HCT116 (cell line): ENCODE results near the gene ACTG1. TPM values are rescaled to one million over a fixed set of nuclear protein-coding genes. Genes with fewer than 3 reads are reported as not detected.
A peak's percentile ranks its signal among the peaks of the same experiment; 100 is the strongest.

Source experiments
- ATAC-seq: fragments of 200-7000 bp; cut with Tn5 transposase; 2 replicates; pipeline ENCODE4 v1.9.1; 2020; ENCODE audit warnings: mild to moderate bottlenecking, moderate library complexity
- BruUV-seq: library from RNA; stranded (reverse); fragments of 400-500 nt; replicated peaks from 2 replicates; lab custom pipeline; 2021; lab: Mats Ljungman, UMichigan
- CTCF ChIA-PET: fragments of 300-600 bp; sonication (Branson Sonifier 250); formaldehyde crosslinking; loops from one replicate; lab custom pipeline; 2021; ENCODE audit warnings: antibody characterized with exemption; lab: Charles Lee
- POLR2A ChIA-PET: fragments of 300-600, 350-600 bp; sonication (Branson Sonifier 250); formaldehyde crosslinking; loops from one replicate; lab custom pipeline; 2021; ENCODE audit warnings: antibody characterized with exemption; lab: Charles Lee
- RAD21 ChIA-PET, 2 experiments: fragments of 300-600 bp; sonication (Branson Sonifier 250); formaldehyde crosslinking; loops; one replicate each; lab custom pipeline; 2023; ENCODE audit warnings: low total read pairs in 2 of 2; ENCODE audit not compliant: uncharacterized antibody in 2 of 2, unreplicated experiment in 2 of 2, low non-redundant PET in 1 of 2; lab: Charles Lee
- DNase-seq: peaks from one replicate; pipeline ENCODE4 v3.0.0-alpha.2; 2010; ENCODE audit warnings: low read depth, low spot score
- H2AFZ ChIP-seq: fragments of 200-600 bp; shearing (Covaris generic), sonication (generic); 2 replicates; pipeline ENCODE4 v1.6.1; 2017; ENCODE audit warnings: low read depth, mixed run types, mixed read lengths, antibody characterized with exemption, low read length; ENCODE audit not compliant: poor library complexity, severe bottlenecking
- H3K27ac ChIP-seq: 2 replicates; pipeline ENCODE4 v1.5.1; 2012; ENCODE audit warnings: low read depth, low read length
- H3K27me3 ChIP-seq: fragments of 200-600 bp; sonication (generic); 2 replicates; pipeline ENCODE4 v1.6.1; 2016; ENCODE audit warnings: mixed run types, low read length, mixed read lengths; ENCODE audit not compliant: insufficient read depth
- H3K36me3 ChIP-seq, 2 experiments: fragments of 200-500 bp in 1 of 2; fragments of 200-600 bp in 1 of 2; sonication (Bioruptor generic) in 1 of 2; sonication (generic) in 1 of 2; 2 replicates each; pipeline versions ENCODE4 v1.5.1 to v1.6.1; 2014 to 2016; ENCODE audit warnings: low read length in 2 of 2, inconsistent platforms in 1 of 2, mixed read lengths in 1 of 2, mixed run types in 1 of 2; ENCODE audit not compliant: insufficient read depth in 2 of 2, control insufficient read depth in 1 of 2
- H3K4me1 ChIP-seq, 2 experiments: fragments of 200-600 bp in 1 of 2; sonication (generic) in 1 of 2; 2 replicates each; pipeline versions ENCODE4 v1.5.1 to v1.6.1; 2012 to 2017; ENCODE audit warnings: low read length in 2 of 2, inconsistent platforms in 1 of 2, mild to moderate bottlenecking in 1 of 2, mixed read lengths in 1 of 2, mixed run types in 1 of 2, moderate library complexity in 1 of 2; ENCODE audit not compliant: insufficient read depth in 2 of 2, control insufficient read depth in 1 of 2
- H3K4me2 ChIP-seq: fragments of 200-600 bp; sonication (generic); 2 replicates; pipeline ENCODE4 v1.6.1; 2017; ENCODE audit warnings: mixed run types, low read length, mixed read lengths
- H3K4me3 ChIP-seq, 2 experiments: fragments of 200-600 bp in 1 of 2; sonication (generic) in 1 of 2; replicated peaks in 1 of 2; 2 replicates each; pipeline ENCODE4 v1.5.1; 2011 to 2016; ENCODE audit warnings: low read length in 2 of 2, control low read depth in 1 of 2, low read depth in 1 of 2, mild to moderate bottlenecking in 1 of 2, mixed read lengths in 1 of 2, mixed run types in 1 of 2
- H3K79me2 ChIP-seq: fragments of 200-600 bp; sonication (generic); 2 replicates; pipeline ENCODE4 v1.6.1; 2017; ENCODE audit warnings: mild to moderate bottlenecking, mixed run types, low read length, moderate library complexity, mixed read lengths; ENCODE audit not compliant: insufficient read depth
- H3K9ac ChIP-seq: fragments of 200-600 bp; sonication (generic); 2 replicates; pipeline ENCODE4 v1.6.1; 2016; ENCODE audit warnings: low read length, mixed read lengths
- H3K9me2 ChIP-seq: fragments of 200-600 bp; sonication (generic), shearing (Covaris generic); 2 replicates; pipeline ENCODE4 v1.6.1; 2017; ENCODE audit warnings: mixed run types, mild to moderate bottlenecking, moderate library complexity; ENCODE audit not compliant: insufficient read depth
- H3K9me3 ChIP-seq, 2 experiments: fragments of 200-500 bp in 1 of 2; fragments of 200-600 bp in 1 of 2; sonication (Bioruptor generic) in 1 of 2; sonication (generic) in 1 of 2; 2 replicates each; pipeline ENCODE4 v1.6.1; 2014 to 2017; ENCODE audit warnings: low read length in 2 of 2, mixed read lengths in 2 of 2, inconsistent platforms in 1 of 2, low read depth in 1 of 2, mild to moderate bottlenecking in 1 of 2, mixed run types in 1 of 2, moderate library complexity in 1 of 2; ENCODE audit not compliant: control insufficient read depth in 1 of 2, insufficient read depth in 1 of 2
- H4K20me1 ChIP-seq: fragments of 200-600 bp; sonication (generic), shearing (Covaris generic); 2 replicates; pipeline ENCODE4 v1.6.1; 2017; ENCODE audit warnings: mixed run types, mild to moderate bottlenecking, moderate library complexity; ENCODE audit not compliant: insufficient read depth
- ATF3 ChIP-seq: IDR thresholded peaks from 2 replicates; pipeline ENCODE4 v1.6.1; 2012
- FOSL1 ChIP-seq: IDR thresholded peaks from 2 replicates; pipeline ENCODE4 v1.6.1; 2012; ENCODE audit warnings: low read depth
- JUND ChIP-seq: IDR thresholded peaks from 2 replicates; pipeline ENCODE4 v1.6.1; 2012
- MAX ChIP-seq: IDR thresholded peaks from 2 replicates; pipeline ENCODE4 v1.6.1; 2012
- POLR2AphosphoS5 ChIP-seq: IDR thresholded peaks from 2 replicates; pipeline ENCODE4 v1.6.1; 2011; ENCODE audit warnings: mild to moderate bottlenecking, low read depth, low read length, moderate library complexity
- REST ChIP-seq: IDR thresholded peaks from 2 replicates; pipeline ENCODE4 v1.6.1; 2012; ENCODE audit warnings: low read depth
- SIN3A ChIP-seq: IDR thresholded peaks from 2 replicates; pipeline ENCODE4 v1.6.1; 2012; ENCODE audit warnings: low read depth
- YY1 ChIP-seq: IDR thresholded peaks from 2 replicates; pipeline ENCODE4 v1.6.1; 2011; ENCODE audit warnings: low read length, low read depth, moderate library complexity, mild to moderate bottlenecking; ENCODE audit not compliant: insufficient replicate concordance; ENCODE audit errors: extremely low read depth
- intact Hi-C: fragments of 100-400 bp; cut with micrococcal nuclease; formaldehyde crosslinking; loops from 2 replicates; pipeline ENCODE4 v1.10.0; 2022
- total RNA-seq: library from RNA; stranded (reverse); gene quantifications from one replicate; pipeline ENCODE4 v1.2.1, GENCODE V29; 2021; ENCODE audit not compliant: unreplicated experiment

ACTG1 gene
- total RNA-seq, 1 experiment from 2014 or later, result 6,223 TPM

- no peak overlapping the region; the same call in 1 of the 2 replicates for H3K27ac ChIP-seq
- DNase-seq, result no peak
- intact Hi-C loops, result loop anchor here (5.0 kb wide), 1 partner anchor 168 kb away; no protein-coding TSS in a partner anchor
- no peaks in the 10 kb centered on the region for H3K27me3 ChIP-seq
- RAD21 ChIA-PET, result no interaction called here
- CTCF ChIA-PET, result interaction anchor here (0.7 kb wide), 1 partner anchor 21 kb away, joined by 3 read pairs; no protein-coding TSS in a partner anchor
- H3K4me3 ChIP-seq, result no peak overlapping the region
- 0 out of 2 replicates have a peak, but pooled peaks have one; percentile 6 for TF ChIP-seq POLR2AphosphoS5
- TF ChIP-seq JUND, result peak; percentile 34; the same call in 1 of the 2 replicates
- 0 out of 2 replicates have a peak, but pooled peaks have one; percentile 16 for TF ChIP-seq MAX
- TF ChIP-seq REST, result no peak
- no peak for TF ChIP-seq YY1
- no peak for TF ChIP-seq ATF3
- no peak for TF ChIP-seq FOSL1
- no peak for TF ChIP-seq SIN3A
- no peaks in the 10 kb centered on the region for H3K79me2 ChIP-seq
- ATAC-seq, result no peak
- H3K9me3 ChIP-seq, result no peaks in the 10 kb centered on the region
- POLR2A ChIA-PET, result interaction anchor here (1.1 to 1.5 kb wide), 2 partner anchors 12 to 31 kb away, joined by 3 to 7 read pairs; partner anchors contain the start of gene FAAP100
- no peaks in the 10 kb centered on the region for H4K20me1 ChIP-seq
- TSS peak; percentile 16 for BruUV-seq
- no peak overlapping the region for H3K9ac ChIP-seq
- no peak overlapping the region for H2AFZ ChIP-seq
- H3K9me2 ChIP-seq, result no peaks in the 10 kb centered on the region
- peaks cover 0 to 7% of the 10 kb centered on the region in 2 experiments; a peak in 1 of 4 replicates for H3K4me1 ChIP-seq
- H3K4me2 ChIP-seq, result no peak overlapping the region
- H3K36me3 ChIP-seq, result peaks cover 4 to 20% of the 10 kb centered on the region in 2 experiments
Observed at GRCh38 chr17:81539961-81540675, 27.5 kb upstream of the ACTG1 start.
